Uterus (tissue), 2 donors: ENCODE results near the gene CEMIP.

Experiments
- CTCF ChIP-seq, 4 experiments: fragments of 200-600 bp in 2 of 4; fragments of 450-650 bp in 2 of 4; sonication (generic) in 2 of 4; IDR thresholded peaks; one replicate each; pipeline ENCODE4 v1.5.1; 2016 to 2019; ENCODE audit warnings: antibody characterized with exemption in 4 of 4, mild to moderate bottlenecking in 2 of 4, moderate library complexity in 1 of 4
- POLR2A ChIP-seq, 2 donors: fragments of 450-650 bp; IDR thresholded peaks; one replicate each; pipeline ENCODE4 v1.6.1; 2016; ENCODE audit warnings: antibody characterized with exemption in 2 of 2, mild to moderate bottlenecking in 1 of 2, moderate library complexity in 1 of 2

DNA sequence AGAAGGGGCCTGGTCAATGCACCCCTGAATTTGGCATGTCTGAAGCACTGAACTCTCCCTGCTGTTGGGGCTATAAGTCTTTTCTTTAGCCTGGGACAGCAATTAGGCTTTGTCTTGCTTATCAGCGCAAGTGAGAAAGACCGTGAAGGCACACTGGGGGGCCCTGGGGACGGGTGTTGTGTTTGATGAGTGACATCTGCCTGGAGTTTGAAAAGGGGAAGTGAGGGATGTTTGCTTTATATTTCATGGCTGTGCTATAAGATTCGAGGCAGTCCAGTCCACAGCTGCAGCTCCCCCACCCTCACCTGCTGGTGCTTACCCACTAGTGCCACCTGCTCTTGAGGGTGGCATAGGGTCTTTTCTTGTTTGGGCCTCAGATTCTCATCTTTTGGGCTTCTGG, 44.8 kb downstream of the CEMIP start:
- TF ChIP-seq CTCF (IDR thresholded peaks at IDR 0.05) (no peak), POLR2A (IDR thresholded peaks at IDR 0.05) (no peak)
